Peyer's patch (tissue), 4 donors: ENCODE results near the gene KSR2.

ENCODE experiments used
- CTCF ChIP-seq, 6 experiments: fragments of 450-650 bp in 4 of 6; fragments of 200-600 bp in 2 of 6; sonication (generic) in 1 of 6; IDR thresholded peaks; one replicate each; pipeline ENCODE4 v1.5.1; 2017 to 2019; ENCODE audit warnings: antibody characterized with exemption in 6 of 6, mild to moderate bottlenecking in 3 of 6, moderate library complexity in 1 of 6
- POLR2A ChIP-seq, 2 donors: fragments of 450-650 bp; IDR thresholded peaks; one replicate each; pipeline ENCODE4 v1.5.1; 2017; ENCODE audit warnings: antibody characterized with exemption in 2 of 2, mild to moderate bottlenecking in 2 of 2, moderate library complexity in 2 of 2

- no peak for TF ChIP-seq CTCF (IDR thresholded peaks at IDR 0.05)
- TF ChIP-seq POLR2A (IDR thresholded peaks at IDR 0.05) = no peak
These were observed 530.0 kb downstream of the KSR2 start for GRCh38 chr12:117438809-117439208.
